Tongue (tissue), 2 donors: ENCODE results near the gene MTHFD2. TPM values are rescaled to one million over a fixed set of nuclear protein-coding genes. Genes with fewer than 3 reads are reported as not detected.
A peak's percentile ranks its signal among the peaks of the same experiment; 100 is the strongest.
"Not testable (repeated sequence)": the region's sequence is repeated elsewhere in the genome, so short reads cannot be mapped to it uniquely, and the experiment has no call there.

Experiments used
- DNase-seq: peaks from one replicate; pipeline ENCODE4 v3.0.0-alpha.2; 2015
- total RNA-seq: library from RNA; depleted of rRNA; stranded (reverse); fragments of >200 nt; gene quantifications from one replicate; pipeline ENCODE4 v1.2.3, GENCODE V29; 2014

The MTHFD2 gene
- 43.8 TPM for total RNA-seq

DNA sequence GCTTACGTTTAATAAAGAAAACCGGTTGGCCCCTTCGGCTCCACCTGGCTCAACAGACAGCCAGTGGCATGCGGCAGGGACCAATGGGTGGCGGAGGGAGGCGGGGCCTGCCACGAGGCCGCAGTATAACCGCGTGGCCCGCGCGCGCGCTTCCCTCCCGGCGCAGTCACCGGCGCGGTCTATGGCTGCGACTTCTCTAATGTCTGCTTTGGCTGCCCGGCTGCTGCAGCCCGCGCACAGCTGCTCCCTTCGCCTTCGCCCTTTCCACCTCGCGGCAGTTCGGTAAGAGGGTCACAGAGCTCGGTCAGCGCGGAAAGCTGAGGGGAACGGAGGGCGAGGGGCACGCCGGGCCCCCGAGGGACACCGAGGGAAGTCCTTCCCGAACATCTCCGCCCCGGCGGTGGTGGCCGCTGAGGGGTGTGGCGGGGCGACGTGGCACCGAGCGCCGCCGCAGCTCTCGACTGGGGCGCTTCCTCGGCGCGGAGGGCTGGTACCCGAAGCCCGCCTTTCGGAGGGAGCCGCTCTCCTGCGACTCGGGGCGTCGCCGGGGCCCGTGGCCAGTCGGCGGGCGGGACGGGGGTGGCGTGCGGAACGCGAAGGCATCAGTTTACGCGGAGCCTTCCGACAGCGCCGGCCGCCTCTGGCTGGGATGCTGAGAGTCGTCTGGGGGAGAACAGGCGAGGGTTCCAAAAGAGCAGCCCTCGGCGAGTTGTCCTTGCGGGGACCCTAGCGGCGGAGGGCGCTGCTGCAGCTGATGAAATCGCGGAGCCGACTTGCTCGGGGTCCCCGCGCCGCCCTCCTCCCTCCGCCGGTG, at the start of gene MTHFD2:
Gene MTHFD2 (plus strand): TSS at position 155 of the 814 bp plus-strand sequence. CDS start 27 bp downstream, at position 182.
- DNase-seq, result peak; percentile 96

- DNase-seq, result no peak
These were observed 49.2 kb upstream of the MTHFD2 start for GRCh38 chr2:74149247-74149525.

DNA sequence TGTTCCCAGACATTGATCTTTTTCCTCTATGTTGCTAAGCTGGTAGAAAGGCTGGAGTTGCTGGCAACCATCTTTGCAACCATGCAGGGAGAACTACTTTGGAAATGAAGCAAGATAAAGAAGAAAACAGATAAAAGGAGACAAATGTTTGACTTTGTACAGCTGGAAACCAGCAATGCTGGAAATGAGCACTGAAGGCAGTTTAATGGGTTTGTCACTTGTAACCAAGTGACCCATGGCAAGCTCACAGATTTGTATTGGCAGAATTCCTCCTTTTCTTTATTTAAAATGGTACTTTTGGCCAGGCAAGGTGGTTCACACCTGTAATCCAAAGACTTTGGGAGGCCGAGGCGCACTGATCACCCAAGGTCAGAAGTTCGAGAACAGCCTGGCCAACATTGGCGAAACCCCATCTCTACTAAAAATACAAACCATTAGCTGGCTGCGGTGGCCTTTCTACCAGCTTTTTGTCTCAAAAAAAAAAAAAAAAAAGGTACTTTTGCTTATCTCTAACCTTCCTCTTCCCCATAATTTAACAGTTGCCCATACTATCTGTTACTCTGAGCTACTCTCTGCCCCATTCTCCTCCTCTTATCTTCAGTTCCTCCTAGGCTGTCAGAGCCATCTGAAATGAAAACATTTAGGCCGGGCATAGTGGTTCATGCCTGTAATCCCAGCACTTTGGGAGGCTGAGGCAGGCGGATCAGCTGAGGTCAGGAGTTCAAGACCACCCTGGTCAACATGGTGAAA, 48.7 kb upstream of the MTHFD2 start:
- no peak for DNase-seq

DNA sequence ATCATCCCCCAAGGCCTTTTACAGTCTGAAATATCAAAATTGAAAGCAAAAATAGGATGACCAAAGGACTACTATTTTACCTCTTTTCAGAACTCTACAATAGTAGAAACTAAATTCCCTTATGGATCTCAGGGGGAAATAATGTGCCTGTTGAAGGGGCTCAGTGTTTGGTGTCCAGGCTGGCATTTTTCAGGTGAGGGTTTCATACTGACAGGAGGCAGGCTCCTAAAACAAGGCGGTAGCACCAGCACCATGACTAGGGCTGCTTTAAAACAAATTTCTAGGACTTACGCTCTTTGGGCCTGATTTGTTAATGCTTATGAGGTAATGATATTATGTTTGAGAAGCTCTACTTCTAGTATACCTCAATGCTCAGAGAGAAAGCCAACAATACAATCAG, 45.5 kb upstream of the MTHFD2 start:
- DNase-seq, result no peak

DNA sequence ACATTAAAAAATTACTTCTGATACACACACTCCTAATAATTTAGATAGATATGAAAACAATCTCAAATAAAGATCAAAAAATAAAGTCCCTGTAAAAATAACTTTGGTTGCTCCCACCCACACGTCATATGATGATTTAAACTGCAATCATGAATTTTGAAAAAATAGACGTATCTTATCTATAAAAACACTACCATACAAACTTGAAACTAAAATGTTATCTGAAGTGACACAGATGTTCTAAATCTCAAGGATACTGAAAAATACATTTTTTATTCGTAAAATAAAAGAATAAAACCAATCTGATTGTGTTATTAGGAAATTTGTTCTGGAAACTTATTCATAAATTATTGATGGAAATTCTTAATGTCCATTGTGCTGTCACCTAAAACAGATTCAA, 42.6 kb upstream of the MTHFD2 start:
- DNase-seq, result no peak

- no peak for DNase-seq
These were observed 35.5 kb upstream of the MTHFD2 start for GRCh38 chr2:74162951-74163350.

DNA sequence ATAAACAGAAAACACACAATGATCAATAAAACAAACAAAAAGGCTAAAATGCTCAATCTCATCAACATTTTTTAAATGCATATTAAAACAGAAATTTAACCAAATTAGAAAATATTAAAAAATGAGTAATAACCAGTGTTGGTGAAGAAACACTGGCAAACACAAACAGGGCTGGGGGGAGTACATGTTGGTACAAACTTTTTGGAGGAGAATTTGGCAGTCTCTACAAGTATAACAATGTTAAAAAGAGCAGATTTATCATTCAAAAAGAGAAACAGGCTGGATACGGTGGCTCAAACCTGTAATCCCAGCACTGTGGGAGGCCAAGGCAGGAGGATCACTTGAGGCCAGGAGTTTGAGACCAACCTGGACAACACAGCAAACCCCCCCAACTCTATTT, 33.7 kb upstream of the MTHFD2 start:
- no peak for DNase-seq

- DNase-seq, result no peak
These were observed 29.7 kb upstream of the MTHFD2 start for GRCh38 chr2:74168739-74169138.

- DNase-seq, result no peak
These were observed 23.5 kb upstream of the MTHFD2 start for GRCh38 chr2:74174909-74175308.

DNA sequence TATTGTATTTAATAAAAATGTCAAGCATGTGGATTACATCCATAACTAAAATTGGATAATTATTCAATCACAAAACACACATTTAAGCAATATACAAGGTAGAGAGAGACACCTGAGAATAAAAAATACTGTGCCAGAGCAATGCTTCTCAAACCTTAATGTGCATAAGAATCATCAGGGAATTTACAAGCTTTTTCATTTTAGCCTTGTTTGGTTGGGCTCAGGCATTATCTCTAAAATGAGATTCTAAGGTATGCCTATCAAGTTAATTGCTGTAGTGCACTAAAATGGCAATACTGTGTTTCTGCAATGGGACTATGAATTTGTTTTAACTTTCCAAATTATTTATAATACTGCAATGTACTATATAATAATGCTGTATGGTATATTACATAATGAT, 20.7 kb upstream of the MTHFD2 start:
- no peak for DNase-seq

DNA sequence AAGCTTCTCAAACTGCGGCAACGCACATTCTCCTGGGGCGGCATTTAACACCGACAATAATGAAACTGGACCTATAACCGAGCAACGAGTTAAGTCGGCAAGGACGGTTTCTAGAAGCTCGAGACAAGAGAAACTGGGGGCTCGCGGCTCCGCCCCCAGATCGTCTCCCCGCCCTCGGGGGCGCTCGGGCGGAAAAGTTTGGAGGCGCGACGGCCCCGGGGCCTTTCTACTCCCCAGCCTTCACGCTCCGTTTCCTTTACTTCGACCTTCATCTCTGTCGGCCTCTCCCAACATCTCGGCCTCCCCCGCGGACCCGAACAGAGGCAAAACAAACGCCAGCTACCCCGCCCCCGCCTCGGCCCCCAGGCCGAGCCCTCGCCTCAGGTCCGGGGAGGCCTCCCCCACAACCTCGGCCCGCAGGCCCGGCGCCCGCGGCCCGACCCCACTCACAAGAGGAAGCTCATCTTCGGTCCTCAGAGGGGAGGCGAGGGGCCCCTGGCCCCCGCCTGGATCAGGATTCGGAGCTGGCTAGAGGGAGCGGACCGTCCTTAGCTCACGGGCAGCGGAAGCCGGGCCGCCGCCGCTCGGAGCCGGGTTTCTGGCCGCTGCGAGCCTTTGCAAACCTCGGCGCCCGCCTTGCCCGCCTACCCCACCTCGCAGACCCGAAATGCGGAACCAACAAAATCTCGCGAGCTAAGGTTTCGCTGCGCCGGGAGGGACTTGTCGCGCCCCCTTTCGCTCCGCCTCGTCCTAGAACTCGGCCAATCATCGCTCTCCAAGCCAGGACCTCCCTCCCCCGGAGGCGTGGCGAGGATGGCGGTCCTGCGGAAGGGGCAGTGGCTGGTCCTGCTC, 20.0 kb upstream of the MTHFD2 start, which contains the start of gene MOB1A:
Gene MOB1A (minus strand): TSS at position 669 of the 852 bp plus-strand sequence. CDS start 205 bp downstream, at position 464.
- peak; percentile 100 for DNase-seq

DNA sequence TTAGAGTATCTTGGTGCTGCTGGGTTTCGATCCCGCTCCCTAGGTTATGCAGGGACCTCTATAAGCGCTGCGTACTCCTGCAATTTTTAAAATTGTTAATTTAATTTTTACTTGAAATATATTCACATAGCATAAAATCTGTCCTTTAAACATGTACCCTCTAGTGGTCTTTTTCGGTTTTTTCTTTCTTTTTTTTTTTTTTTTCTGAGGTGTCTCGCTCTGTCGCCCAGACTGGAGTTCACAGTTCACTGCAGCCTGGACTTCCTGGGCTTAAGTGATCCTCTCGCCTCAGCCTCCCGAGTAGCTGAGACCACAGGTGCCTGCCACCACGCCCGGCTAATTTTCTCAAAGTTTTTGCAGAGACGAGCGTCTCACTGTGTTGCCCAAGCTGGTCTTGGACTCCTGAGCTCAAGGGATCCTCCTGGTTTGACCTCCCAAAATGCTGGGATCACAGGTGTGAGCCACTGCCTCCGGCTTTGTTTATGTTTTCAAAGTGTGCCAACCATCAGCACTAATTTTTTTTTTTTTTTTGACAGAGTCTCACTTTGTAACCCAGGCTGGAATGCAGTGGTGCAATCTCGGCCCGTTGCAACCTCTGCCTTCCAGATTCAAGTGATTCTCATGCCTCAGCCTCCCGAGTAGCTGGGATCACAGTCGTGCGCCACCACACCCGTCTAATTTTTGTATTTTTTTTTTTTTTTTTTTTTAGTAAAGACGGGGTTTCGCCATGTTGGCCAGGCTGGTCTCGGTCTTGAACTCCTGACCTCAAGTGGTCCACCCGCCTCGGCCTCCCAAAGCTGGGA, 19.2 kb upstream of the MTHFD2 start:
- DNase-seq, result no peak

DNA sequence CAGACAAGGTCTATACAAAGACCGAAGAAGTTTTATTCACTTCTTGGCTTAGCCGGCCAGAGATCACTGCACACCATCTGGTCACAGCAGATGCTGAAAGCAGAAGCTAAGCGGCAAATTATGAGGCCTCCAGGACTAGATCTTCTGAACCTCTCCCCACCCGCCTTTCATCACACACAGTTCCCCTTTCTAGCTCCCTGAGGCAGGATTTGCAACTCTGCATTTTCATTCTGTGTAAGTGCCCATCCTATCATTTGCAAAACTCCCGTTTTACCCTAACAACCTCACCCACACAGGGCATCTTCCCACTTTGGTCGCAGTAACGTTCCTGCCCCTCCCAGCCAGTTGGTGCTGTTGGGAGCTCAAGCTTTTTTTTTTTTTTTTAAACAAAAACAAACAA, 16.7 kb upstream of the MTHFD2 start:
- peak; percentile 28 for DNase-seq

DNA sequence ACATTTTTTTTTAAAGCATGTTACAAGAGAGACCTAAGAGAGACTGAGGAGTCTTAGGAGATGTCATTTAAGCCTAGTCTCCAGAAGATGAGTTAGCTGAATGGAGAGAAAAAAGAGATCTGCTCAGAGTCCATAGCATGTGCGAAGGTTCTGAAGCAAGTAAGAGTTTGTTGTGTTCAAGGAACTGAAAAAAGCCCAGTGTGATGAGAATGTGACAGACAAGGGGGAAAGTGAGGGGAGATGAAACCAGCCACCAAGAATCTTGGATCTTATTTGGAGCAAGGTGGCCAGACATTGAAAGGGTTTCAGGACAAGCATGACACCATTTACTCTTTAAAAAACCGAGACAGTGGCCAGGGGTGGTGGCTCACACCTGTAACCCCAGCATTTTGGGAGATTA, 14.5 kb upstream of the MTHFD2 start:
- DNase-seq, result no peak

DNA sequence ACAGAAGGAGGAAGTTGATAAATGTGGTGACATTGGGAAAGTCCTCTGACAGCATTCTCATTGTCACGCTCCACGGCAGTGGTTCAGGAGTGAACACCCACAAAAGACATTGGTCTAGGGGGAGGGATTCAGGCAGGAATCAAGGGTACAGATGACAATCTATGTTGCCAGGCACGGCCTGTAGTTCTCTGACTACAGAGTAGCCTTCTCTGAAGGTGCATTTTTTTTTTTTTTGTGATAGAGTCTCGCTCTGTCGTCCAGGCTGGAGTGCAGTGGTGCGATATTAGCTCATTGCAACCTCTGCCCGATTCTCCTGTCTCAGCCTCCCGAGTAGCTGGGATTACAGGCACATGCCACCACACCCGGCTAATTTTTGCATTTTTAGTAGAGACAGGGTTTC, 12.4 kb upstream of the MTHFD2 start:
- DNase-seq, result no peak

GRCh38 chr2:74186706-74187105, 11.7 kb upstream of the MTHFD2 start:
- DNase-seq, result not testable (repeated sequence)

DNA sequence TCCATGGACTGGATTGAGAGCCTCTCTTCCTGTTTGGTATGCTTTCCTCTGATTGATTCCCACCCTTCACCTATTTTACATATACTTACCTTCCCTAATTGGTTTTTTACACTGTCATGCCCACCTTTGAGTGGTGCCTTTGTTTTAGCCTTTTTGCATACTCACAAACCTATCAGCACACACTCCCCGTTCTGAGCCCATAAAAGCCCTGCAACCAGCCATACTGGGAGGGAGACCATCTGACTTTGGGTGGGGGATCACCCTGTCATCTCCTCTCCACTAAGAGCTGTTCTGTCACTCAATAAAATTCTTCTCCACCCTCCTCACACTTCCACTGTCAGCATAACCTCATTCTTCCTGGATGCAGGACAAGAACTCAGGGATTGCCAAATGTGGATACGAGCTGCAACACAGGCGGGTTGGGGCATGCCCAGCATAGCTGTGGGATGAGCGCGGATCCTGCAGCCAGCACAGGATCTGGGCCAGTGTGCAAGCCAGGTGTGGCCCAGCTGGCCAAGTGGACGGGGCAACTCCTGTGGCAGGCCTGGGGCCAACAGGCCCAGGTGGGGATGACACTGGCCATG, 10.3 kb upstream of the MTHFD2 start:
- DNase-seq, result peak; percentile 34

- DNase-seq, result no peak
These were observed 9.7 kb upstream of the MTHFD2 start for GRCh38 chr2:74188696-74189095.

DNA sequence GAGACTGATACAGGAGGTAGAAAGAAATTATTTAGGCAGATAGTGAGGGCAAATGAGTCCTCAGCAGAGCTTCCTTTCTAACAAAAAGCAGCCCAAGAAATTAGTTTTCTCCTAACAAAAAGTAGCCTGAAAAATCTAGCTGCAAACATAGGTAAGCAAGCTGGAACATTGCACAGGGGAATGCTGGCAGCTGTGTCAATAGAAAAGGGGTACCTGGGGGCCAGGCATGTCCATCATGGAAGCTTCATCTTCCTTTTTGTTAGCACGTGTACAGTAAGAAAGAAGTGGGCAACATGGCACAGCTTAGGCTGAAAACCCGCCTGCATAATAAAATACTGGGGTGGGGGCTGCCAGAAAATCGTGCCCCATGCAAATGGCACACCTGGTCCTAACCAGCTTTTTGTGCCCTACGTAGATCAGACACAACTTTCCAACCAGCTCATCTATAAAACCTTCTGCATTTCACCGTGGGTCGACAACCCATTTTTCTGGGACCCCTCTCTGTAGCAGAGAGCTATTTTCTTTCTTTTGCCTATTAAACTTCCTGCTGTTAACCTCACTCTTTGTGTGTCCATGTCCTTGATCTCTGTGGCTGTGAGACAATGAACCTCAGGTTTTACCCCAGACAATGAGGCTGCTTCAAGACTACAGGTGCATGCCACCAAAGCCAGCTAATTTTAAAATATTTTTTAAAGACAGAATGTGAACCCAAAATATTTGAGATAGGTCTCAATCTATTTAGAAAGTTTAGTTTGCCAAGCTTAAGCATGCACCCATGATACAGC, 6.6 kb upstream of the MTHFD2 start:
- peak; percentile 5 for DNase-seq

DNA sequence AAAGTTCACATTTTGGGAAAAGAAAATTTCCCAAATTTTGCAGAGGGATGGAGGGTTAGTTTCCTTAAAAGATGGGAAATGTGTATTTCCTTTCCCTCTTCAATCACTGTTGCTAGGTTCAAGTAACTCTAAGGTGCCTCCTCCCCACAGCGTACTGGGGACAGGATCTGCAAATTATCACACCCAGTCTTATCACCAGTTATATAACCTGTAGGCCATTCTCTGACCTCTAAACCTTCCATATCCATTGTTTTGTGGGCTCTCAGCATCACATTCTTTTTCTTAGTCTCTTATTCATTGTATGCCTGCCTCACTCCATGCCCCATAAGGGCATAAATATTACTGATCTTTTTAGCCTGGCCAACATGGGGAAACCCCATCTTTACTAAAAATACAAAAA, 3.6 kb upstream of the MTHFD2 start:
- DNase-seq, result no peak

DNA sequence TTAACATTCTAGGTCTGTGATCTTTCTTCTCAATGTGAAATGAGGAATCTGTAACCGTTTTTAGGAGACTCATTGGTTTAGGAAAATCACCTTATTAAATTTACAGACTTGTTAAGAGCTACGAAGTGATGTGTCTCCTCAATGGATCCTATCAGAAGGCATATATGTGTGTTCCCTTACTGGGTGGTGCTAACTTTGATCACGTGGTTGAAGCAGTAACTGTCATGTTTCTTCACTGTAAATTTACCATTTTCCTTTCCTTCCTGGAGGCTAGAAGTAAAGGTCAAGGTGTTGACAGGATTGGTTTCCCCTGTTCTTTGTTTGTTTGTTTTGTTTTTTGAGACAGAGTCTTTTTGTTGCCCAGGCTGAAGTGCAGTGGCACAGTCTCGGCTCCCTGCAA, 1.4 kb upstream of the MTHFD2 start:
- no peak for DNase-seq
